BLaER1 (cell line): Measurements from ENCODE around the gene ETV6.

Experiments used
- H3K27ac ChIP-seq: shearing (Covaris generic); formaldehyde crosslinking; 2 replicates; pipeline ENCODE4 v1.8.1; 2022
- H3K27me3 ChIP-seq: shearing (Covaris generic); formaldehyde crosslinking; 2 replicates; pipeline ENCODE4 v1.8.1; 2022
- H3K36me3 ChIP-seq: shearing (Covaris generic); formaldehyde crosslinking; 2 replicates; pipeline ENCODE4 v1.8.1; 2022
- H3K4me1 ChIP-seq: shearing (Covaris generic); formaldehyde crosslinking; 2 replicates; pipeline ENCODE4 v1.8.1; 2022
- H3K4me2 ChIP-seq: shearing (Covaris generic); formaldehyde crosslinking; 2 replicates; pipeline ENCODE4 v1.8.1; 2022
- H3K4me3 ChIP-seq: shearing (Covaris generic); formaldehyde crosslinking; 2 replicates; pipeline ENCODE4 v1.8.1; 2022
- H3K9ac ChIP-seq: shearing (Covaris generic); formaldehyde crosslinking; 2 replicates; pipeline ENCODE4 v1.8.1; 2022
- H3K9me3 ChIP-seq: shearing (Covaris generic); formaldehyde crosslinking; 2 replicates; pipeline ENCODE4 v1.8.1; 2022
- H4K20me1 ChIP-seq: shearing (Covaris generic); formaldehyde crosslinking; 2 replicates; pipeline ENCODE4 v1.8.1; 2022
- Cebpa-rat ChIP-seq: shearing (Covaris generic); IDR thresholded peaks from 2 replicates; pipeline ENCODE4 v1.8.1; 2022

The ETV6 gene

DNA sequence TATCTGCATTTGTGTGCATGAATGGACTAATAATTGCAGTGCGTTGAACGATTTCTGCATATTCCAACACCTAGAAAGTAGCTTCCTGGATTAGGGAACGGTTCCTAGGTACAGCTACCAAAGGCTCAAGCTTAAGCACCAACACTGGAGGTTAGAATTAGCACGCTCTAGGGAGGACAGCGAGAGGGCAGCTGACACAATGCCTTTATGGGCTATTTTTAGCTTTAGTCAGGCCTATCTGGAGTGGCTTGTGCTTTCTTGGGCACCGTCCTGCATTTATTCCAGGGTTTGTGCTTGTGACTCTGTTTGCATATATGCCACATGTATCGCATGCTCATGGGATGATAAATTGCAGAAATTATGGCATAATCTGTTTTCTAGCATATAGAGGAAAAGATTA, 13.7 kb downstream of the ETV6 start:
- H3K4me1 ChIP-seq: peaks cover 45% of the 10 kb centered on the region
- H3K4me2 ChIP-seq: no peak overlapping the region
- peaks cover 14% of the 10 kb centered on the region; the same call in 1 of the 2 replicates for H3K9me3 ChIP-seq
- H3K4me3 ChIP-seq: no peak overlapping the region
- peaks cover 94% of the 10 kb centered on the region for H4K20me1 ChIP-seq
- TF ChIP-seq Cebpa-rat: no peak
- no peak overlapping the region for H3K9ac ChIP-seq
- H3K27ac ChIP-seq: no peak overlapping the region; the same call in 1 of the 2 replicates
- peaks cover 69% of the 10 kb centered on the region for H3K36me3 ChIP-seq
- no peaks in the 10 kb centered on the region for H3K27me3 ChIP-seq

GRCh38 chr12:11664101-11664500, 14.6 kb downstream of the ETV6 start:
- H3K4me1 ChIP-seq: peaks cover 45% of the 10 kb centered on the region
- H4K20me1 ChIP-seq: peaks cover 94% of the 10 kb centered on the region

GRCh38 chr12:11666131-11667050, 16.9 kb downstream of the ETV6 start:
- Histone ChIP-seq H3K36me3 (peaks cover 55% of the 10 kb centered on the region), H3K9ac (no peak overlapping the region), H4K20me1 (peaks cover 96% of the 10 kb centered on the region), H3K27me3 (no peaks in the 10 kb centered on the region), H3K4me3 (no peak overlapping the region), H3K4me2 (peak overlapping the region; percentile 33), H3K9me3 (peaks cover 14% of the 10 kb centered on the region; the same call in 1 of the 2 replicates), H3K4me1 (peaks cover 38% of the 10 kb centered on the region), H3K27ac (peak overlapping the region; percentile 45)
- no peak for TF ChIP-seq Cebpa-rat

More at GRCh38 chr12:11664101-11664500, 14.6 kb downstream of the ETV6 start:
- Histone ChIP-seq H3K36me3 (peaks cover 65% of the 10 kb centered on the region), H3K9me3 (peaks cover 14% of the 10 kb centered on the region; the same call in 1 of the 2 replicates), H3K4me2 (no peak overlapping the region), H3K4me3 (no peak overlapping the region), H3K27ac (no peak overlapping the region), H3K27me3 (no peaks in the 10 kb centered on the region), H3K9ac (no peak overlapping the region)
- no peak for TF ChIP-seq Cebpa-rat

DNA sequence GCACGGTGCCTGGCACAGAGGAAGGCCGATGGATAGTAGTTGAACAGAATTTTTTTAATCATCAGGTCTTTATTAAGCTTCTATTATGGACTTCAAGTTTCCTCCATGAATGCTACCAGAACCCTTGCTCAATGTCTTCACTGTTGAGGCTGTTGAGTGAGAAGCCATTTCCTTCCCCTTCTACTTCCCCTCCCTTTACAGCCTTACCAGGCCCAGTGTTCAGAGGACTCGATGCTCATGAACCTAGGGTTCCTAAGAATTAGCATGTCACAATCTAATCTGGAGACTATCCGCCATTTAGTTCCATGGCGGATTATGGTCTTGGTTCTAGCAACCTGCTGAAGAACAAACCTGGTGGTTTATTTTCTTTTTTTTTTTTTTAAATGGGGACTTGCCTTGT, 17.7 kb downstream of the ETV6 start:
- no peak overlapping the region for H3K9ac ChIP-seq
- H3K27ac ChIP-seq: no peak overlapping the region
- H3K4me1 ChIP-seq: peaks cover 39% of the 10 kb centered on the region
- H3K36me3 ChIP-seq: peaks cover 50% of the 10 kb centered on the region
- peaks cover 96% of the 10 kb centered on the region for H4K20me1 ChIP-seq
- H3K27me3 ChIP-seq: no peaks in the 10 kb centered on the region
- no peak overlapping the region for H3K4me3 ChIP-seq
- H3K9me3 ChIP-seq: peaks cover 14% of the 10 kb centered on the region; the same call in 1 of the 2 replicates
- TF ChIP-seq Cebpa-rat: no peak
- peak overlapping the region; percentile 33 for H3K4me2 ChIP-seq

DNA sequence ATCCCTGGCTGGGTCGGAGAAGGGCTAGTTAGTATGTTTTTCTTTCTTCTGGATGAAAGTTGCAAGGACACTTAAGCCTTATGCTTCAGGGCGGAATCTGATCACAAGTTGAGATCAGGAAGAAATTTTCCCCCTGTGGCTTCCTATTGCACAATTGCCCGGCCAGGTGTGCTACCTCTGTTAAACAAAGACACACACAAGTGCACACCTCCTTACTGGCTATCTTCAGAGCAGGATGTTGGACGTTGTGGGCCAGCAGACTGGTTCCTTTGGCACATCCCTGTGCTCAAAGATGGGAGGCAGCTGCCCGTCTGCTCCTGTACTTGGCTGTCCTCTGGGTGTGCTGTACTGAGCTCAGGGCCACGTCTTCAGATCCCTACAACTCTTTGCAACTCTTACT, 19.1 kb downstream of the ETV6 start:
- Histone ChIP-seq H4K20me1 (peaks cover 96% of the 10 kb centered on the region), H3K36me3 (peaks cover 42% of the 10 kb centered on the region), H3K9me3 (peaks cover 14% of the 10 kb centered on the region; the same call in 1 of the 2 replicates), H3K9ac (no peak overlapping the region), H3K27ac (no peak overlapping the region), H3K4me1 (peaks cover 48% of the 10 kb centered on the region), H3K4me2 (peak overlapping the region; percentile 50), H3K4me3 (no peak overlapping the region), H3K27me3 (no peaks in the 10 kb centered on the region)
- TF ChIP-seq Cebpa-rat: no peak

DNA sequence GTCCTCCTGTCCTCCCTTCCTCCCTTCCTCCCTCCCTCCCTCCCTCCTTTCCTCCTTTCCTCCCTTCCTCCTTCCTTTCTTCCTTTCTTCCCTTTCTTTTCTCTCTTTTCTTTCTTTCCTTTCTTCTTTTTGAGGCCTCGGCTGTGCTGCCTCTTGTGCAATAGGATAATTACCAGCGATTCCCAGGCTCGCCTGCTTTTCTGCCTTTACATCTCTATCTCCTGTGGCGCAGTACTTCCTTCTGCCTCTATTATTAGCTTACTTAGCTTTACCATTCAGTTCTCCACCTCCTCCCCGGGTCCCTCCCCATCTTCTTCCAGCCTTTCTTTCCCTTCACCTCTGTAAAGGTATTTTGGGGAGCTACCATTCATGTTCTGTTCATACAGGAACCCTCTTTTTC, 19.9 kb downstream of the ETV6 start:
- no peak for TF ChIP-seq Cebpa-rat
- H3K9me3 ChIP-seq: peaks cover 10% of the 10 kb centered on the region; the same call in 1 of the 2 replicates
- peaks cover 96% of the 10 kb centered on the region for H4K20me1 ChIP-seq
- H3K4me1 ChIP-seq: peaks cover 55% of the 10 kb centered on the region
- H3K27ac ChIP-seq: no peak overlapping the region
- no peaks in the 10 kb centered on the region for H3K27me3 ChIP-seq
- peaks cover 36% of the 10 kb centered on the region for H3K36me3 ChIP-seq
- no peak overlapping the region for H3K9ac ChIP-seq
- H3K4me3 ChIP-seq: no peak overlapping the region
- H3K4me2 ChIP-seq: no peak overlapping the region

DNA sequence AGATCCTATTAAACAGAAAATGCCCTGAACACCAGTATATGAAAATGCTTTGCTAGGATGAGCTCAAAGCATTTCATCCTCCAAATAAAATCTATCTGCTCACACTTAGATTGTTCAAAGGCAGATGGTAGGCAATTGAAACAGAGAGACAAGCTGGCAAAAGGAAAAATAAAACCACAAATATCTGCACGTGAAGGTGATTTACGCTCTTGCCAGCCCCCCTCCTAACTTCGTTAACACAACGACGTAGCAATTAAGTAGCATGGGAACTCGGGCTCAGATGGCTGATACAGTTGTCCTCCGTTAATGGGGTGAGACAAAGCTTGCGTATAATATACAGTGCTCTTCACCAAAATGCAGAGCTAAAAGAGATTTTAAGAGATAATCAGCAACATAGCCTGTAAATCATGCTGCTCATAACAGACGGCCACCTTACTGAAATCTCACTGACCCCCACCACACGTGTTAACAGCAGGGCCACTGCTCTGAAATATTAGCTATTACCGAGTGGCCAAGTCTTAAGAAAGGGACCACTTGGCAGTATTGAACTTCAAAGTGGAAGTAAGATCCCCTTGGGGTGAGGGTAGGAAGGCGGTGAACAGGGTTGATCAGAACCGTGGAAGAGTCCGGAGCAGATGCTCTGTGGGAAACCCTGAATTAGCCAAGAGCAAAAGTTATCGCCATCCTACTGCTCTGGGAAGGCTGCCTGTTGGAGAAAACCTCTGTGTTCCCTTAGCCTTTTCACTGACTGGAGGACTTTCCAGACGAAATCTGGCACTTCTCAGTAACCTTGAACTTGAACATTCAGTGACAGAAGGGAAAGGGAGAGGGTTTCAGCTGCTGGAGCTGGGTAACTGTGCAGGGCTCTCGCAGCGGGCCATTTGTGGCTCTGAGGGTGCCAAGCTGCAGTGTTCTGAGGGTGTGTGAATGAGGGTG, 23.1 kb downstream of the ETV6 start:
- H3K4me1 ChIP-seq: peaks cover 52% of the 10 kb centered on the region
- peaks cover 96% of the 10 kb centered on the region for H4K20me1 ChIP-seq
- TF ChIP-seq Cebpa-rat: no peak
- H3K4me2 ChIP-seq: no peak overlapping the region
- H3K27me3 ChIP-seq: no peaks in the 10 kb centered on the region
- no peak overlapping the region for H3K4me3 ChIP-seq
- H3K27ac ChIP-seq: no peak overlapping the region
- H3K36me3 ChIP-seq: peaks cover 19% of the 10 kb centered on the region
- no peak overlapping the region for H3K9ac ChIP-seq
- no peaks in the 10 kb centered on the region; the same call in none of the 2 replicates for H3K9me3 ChIP-seq

DNA sequence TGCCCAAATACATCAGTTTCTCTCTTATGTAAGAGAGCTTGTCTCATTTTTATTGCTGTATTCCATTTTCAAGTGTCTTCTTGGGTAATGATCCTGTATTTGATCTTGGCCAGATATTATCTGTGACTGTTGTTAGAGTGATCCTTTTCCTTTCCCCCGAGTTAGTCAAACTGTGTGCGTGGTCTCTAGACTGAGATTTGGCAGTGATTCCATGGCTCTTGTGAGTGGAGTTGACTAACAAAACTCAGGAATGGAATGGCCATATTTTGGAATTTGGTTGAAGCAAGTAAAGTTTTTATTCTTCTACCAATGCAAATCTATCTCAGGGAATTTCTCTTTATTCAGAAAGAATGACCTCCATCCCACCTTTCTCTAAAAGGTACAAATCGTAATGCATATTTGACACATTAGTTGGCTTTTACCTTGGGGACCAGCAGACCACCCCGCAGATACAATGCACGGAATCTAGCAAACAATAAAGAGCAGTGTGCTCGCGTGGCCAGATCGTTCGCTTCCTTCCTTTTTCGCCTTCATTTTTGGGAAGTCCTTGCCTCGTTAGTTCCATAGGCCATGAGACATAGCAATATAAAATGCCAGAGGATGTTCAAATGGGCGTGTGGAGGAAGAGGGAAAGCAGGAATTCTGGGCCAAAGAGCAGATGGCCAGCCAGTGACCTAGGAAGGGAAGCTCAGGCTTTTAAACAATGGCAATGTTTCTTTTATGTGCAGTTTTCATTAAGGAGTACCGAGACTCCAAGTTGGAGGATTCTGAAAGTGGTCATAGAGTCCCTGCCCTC, 24.4 kb downstream of the ETV6 start:
- no peak overlapping the region for H3K27ac ChIP-seq

DNA sequence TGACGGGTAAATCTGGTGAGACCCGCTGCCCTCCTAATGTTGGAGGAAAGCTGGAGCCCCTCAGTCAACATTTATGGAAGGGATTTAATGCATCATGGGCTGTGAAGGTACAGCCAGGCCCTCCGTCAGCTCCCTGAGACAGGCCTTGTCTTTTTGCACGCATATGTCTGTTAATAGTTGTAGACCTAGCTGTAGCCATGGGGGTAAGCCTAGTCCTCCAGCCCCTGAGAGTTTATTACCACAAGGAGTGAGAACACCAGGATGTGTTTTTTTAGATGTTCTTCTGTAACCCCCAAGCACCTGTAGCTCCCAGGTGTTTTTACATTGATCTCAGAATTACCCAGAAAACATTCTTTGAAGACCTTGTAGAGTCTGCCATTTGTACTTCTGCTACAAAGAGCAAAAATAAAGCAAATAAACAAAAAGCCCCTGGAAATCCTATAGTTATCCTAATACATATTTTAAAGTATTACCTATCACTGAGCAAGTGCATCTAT, 25.5 kb downstream of the ETV6 start:
- H3K9ac ChIP-seq: no peak overlapping the region
- no peak overlapping the region for H3K4me2 ChIP-seq
- peaks cover 98% of the 10 kb centered on the region for H4K20me1 ChIP-seq
- H3K36me3 ChIP-seq: peaks cover 29% of the 10 kb centered on the region
- no peak overlapping the region for H3K4me3 ChIP-seq
- peaks cover 37% of the 10 kb centered on the region for H3K4me1 ChIP-seq
- H3K27ac ChIP-seq: no peak overlapping the region
- no peaks in the 10 kb centered on the region; the same call in 1 of the 2 replicates for H3K9me3 ChIP-seq
- H3K27me3 ChIP-seq: no peaks in the 10 kb centered on the region
- TF ChIP-seq Cebpa-rat: no peak

More for the DNA sequence above, 24.4 kb downstream of the ETV6 start:
- H3K4me1 ChIP-seq: peaks cover 38% of the 10 kb centered on the region
- H3K4me3 ChIP-seq: no peak overlapping the region
- peaks cover 96% of the 10 kb centered on the region for H4K20me1 ChIP-seq
- peaks cover 27% of the 10 kb centered on the region for H3K36me3 ChIP-seq
- no peaks in the 10 kb centered on the region for H3K27me3 ChIP-seq
- no peak overlapping the region for H3K4me2 ChIP-seq
- H3K9ac ChIP-seq: no peak overlapping the region
- no peaks in the 10 kb centered on the region; the same call in 1 of the 2 replicates for H3K9me3 ChIP-seq
- no peak for TF ChIP-seq Cebpa-rat
